Thoracic aorta (tissue), 2 donors: Measurements from ENCODE around the gene MANSC1. TPM values are rescaled to one million over a fixed set of nuclear protein-coding genes. Genes with fewer than 3 reads are reported as not detected.

ENCODE experiments used
- ATAC-seq: fragments of 150-250 bp; one replicate; pipeline ENCODE4 v1.8.0; 2017; ENCODE audit warnings: low read depth; ENCODE audit not compliant: insufficient number of reproducible peaks, low FRiP score
- DNase-seq: peaks from one replicate; pipeline ENCODE4 v3.0.0-alpha.2; 2020; ENCODE audit warnings: low spot score
- H3K27ac ChIP-seq, 2 donors: fragments of 200-600 bp; sonication (generic); 1 replicate in 1 of 2; 2 replicates in 1 of 2; pipeline ENCODE4 v1.5.1; 2016; ENCODE audit warnings: mild to moderate bottlenecking in 2 of 2, moderate library complexity in 2 of 2
- H3K27me3 ChIP-seq: fragments of 200-600 bp; sonication (generic); replicated peaks from 2 replicates; pipeline ENCODE4 v1.6.0; 2016; ENCODE audit warnings: mild to moderate bottlenecking; ENCODE audit not compliant: insufficient read depth
- H3K36me3 ChIP-seq: fragments of 200-600 bp; sonication (generic); one replicate; pipeline ENCODE4 v1.5.1; 2016
- H3K4me1 ChIP-seq, 2 donors: fragments of 200-600 bp; sonication (generic); 1 replicate in 1 of 2; 2 replicates in 1 of 2; pipeline versions ENCODE4 v1.5.1 to v1.6.0; 2016; ENCODE audit warnings: low read depth in 2 of 2, mild to moderate bottlenecking in 1 of 2; ENCODE audit not compliant: control insufficient read depth in 1 of 2
- H3K4me3 ChIP-seq: fragments of 200-600 bp; sonication (generic); 2 replicates; pipeline ENCODE4 v1.5.1; 2016; ENCODE audit warnings: mild to moderate bottlenecking
- H3K9me3 ChIP-seq: fragments of 200-600 bp; sonication (generic); 2 replicates; pipeline ENCODE4 v1.5.1; 2016
- CTCF ChIP-seq: fragments of 200-600 bp; sonication (generic); IDR thresholded peaks from one replicate; pipeline ENCODE4 v1.5.1; 2019; ENCODE audit warnings: antibody characterized with exemption
- total RNA-seq, 2 donors: library from RNA; depleted of rRNA; stranded (reverse); fragments of >200 nt; gene quantifications; one replicate each; pipeline versions ENCODE4 v1.1.0 to v1.2.3, GENCODE V29; 2016

Gene MANSC1
- total RNA-seq, 2 donors from 2014 or later: 36.6 to 38.1 TPM

GRCh38 chr12:12333407-12334366 is 16.4 kb downstream of the MANSC1 start:
- no peak for TF ChIP-seq CTCF
- Histone ChIP-seq H3K4me1 (peaks cover 13 to 53% of the 10 kb centered on the region in 2 donors), H3K27me3 (no peaks in the 10 kb centered on the region), H3K27ac (peak overlapping the region; percentile 25 to 39), H3K9me3 (no peaks in the 10 kb centered on the region), H3K4me3 (no peak overlapping the region), H3K36me3 (no peaks in the 10 kb centered on the region)
- DNase-seq (no peak), ATAC-seq (no peak)

GRCh38 chr12:12331896-12332295 is 18.1 kb downstream of the MANSC1 start:
- ATAC-seq (no peak), DNase-seq (no peak)
- peak overlapping the region in 1 of 2 donors; percentile 24 for H3K27ac ChIP-seq
- no peaks in the 10 kb centered on the region for H3K36me3 ChIP-seq
- peaks cover 12 to 41% of the 10 kb centered on the region in 2 donors for H3K4me1 ChIP-seq
- H3K9me3 ChIP-seq: no peaks in the 10 kb centered on the region
- no peak overlapping the region for H3K4me3 ChIP-seq
- no peaks in the 10 kb centered on the region for H3K27me3 ChIP-seq
- no peak for TF ChIP-seq CTCF

DNA sequence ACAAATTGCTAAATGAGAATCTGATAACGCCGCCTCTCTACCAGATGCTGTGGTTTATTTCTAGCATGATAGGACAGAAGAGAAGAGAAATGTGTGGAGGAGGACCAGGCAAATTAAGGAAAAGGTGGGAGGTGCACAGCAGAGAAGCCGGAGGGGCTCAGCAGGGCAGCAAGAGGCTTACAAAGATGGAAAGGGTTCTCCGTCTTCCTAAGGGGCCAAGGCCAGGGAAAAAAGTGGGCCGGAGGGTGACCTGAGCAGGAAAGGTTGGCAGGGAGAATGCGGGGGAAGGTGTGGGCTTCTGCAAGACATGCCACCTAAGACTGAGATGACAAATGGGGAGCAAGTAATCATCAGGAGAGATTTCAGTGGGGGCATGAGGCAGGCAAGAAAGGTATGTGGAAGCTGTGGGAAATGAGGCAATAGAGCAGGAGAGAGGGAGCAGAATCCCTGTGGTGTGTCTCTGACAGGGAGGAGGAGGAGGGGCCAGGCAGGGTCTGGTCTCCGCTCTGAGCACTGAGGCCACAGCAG is 18.7 kb downstream of the MANSC1 start:
- no peak overlapping the region for H3K27ac ChIP-seq
- no peak for DNase-seq
- H3K4me3 ChIP-seq: no peak overlapping the region
- TF ChIP-seq CTCF: no peak
- H3K36me3 ChIP-seq: no peaks in the 10 kb centered on the region
- peaks cover 9 to 37% of the 10 kb centered on the region in 2 donors for H3K4me1 ChIP-seq
- ATAC-seq: no peak
- H3K9me3 ChIP-seq: no peaks in the 10 kb centered on the region
- no peaks in the 10 kb centered on the region for H3K27me3 ChIP-seq

DNA sequence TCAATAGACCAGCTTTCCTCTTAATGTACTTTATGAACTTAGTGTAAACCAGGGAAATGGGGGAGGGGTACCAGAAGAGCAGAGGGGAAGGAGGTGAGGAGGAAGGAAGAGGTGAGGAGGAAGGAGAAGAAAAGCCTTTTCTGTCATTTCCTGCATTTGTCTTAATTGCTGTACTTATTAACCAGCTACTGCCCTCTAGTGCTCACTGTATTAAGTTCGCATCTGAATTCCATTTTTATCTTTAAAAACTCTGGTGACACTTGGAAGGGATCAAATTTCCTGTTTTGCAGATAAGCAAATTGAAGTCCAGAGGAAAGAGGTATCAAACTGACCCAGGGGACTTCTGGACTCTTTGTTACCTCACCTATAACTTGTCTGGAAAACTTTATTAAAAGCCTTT is 22.2 kb downstream of the MANSC1 start:
- H3K4me1 ChIP-seq: peaks cover 2 to 4% of the 10 kb centered on the region in 2 donors
- H3K27ac ChIP-seq: peak overlapping the region in 1 of 2 donors; percentile 4
- H3K27me3 ChIP-seq: no peaks in the 10 kb centered on the region
- H3K9me3 ChIP-seq: no peaks in the 10 kb centered on the region
- H3K4me3 ChIP-seq: no peak overlapping the region
- peak; percentile 15 for ATAC-seq
- no peaks in the 10 kb centered on the region for H3K36me3 ChIP-seq
- DNase-seq: no peak
- TF ChIP-seq CTCF: peak; percentile 63

- no peak for TF ChIP-seq CTCF
Measured at GRCh38 chr12:12326262-12326661, 23.8 kb downstream of the MANSC1 start.

More at GRCh38 chr12:12326262-12326661, 23.8 kb downstream of the MANSC1 start:
- no peak for ATAC-seq
- Histone ChIP-seq H3K4me3 (no peak overlapping the region), H3K27ac (no peak overlapping the region), H3K27me3 (no peaks in the 10 kb centered on the region), H3K4me1 (peaks cover 2 to 4% of the 10 kb centered on the region in 2 donors), H3K9me3 (no peaks in the 10 kb centered on the region), H3K36me3 (no peaks in the 10 kb centered on the region)
- no peak for DNase-seq
